Activated T-cell treated with anti-CD3 and anti-CD28 coated beads, Interleukin-2, amount 50 U/mL, for 72 hours (primary cell): Measurements from ENCODE around the gene UTP4. TPM values are rescaled to one million over a fixed set of nuclear protein-coding genes. Genes with fewer than 3 reads are reported as not detected.
A peak's percentile ranks its signal among the peaks of the same experiment; 100 is the strongest.

Experiments used
- ATAC-seq, 2 donors: fragments of 150-1000 bp; cut with Tn5 transposase; replicated peaks in 1 of 2; 2 replicates each; pipeline ENCODE4 v1.10.0; 2021; ENCODE audit warnings: moderate library complexity in 2 of 2, mild to moderate bottlenecking in 1 of 2
- DNase-seq, 2 donors: peaks; one replicate each; pipeline ENCODE4 v3.0.0; 2021 to 2022; ENCODE audit warnings: mixed read lengths in 1 of 2
- H3K27ac Mint-ChIP-seq: one replicate; pipeline ENCODE4 v1.8.0; 2022; ENCODE audit warnings: mild to moderate bottlenecking, moderate library complexity, mixed read lengths
- H3K27me3 Mint-ChIP-seq: one replicate; pipeline ENCODE4 v1.8.0; 2022; ENCODE audit warnings: low read depth, mixed read lengths
- H3K36me3 Mint-ChIP-seq, 2 donors: one replicate each; pipeline ENCODE4 v1.8.0; 2022; ENCODE audit warnings: mixed read lengths in 2 of 2, mild to moderate bottlenecking in 1 of 2; ENCODE audit not compliant: insufficient read depth in 2 of 2
- H3K4me1 Mint-ChIP-seq: one replicate; pipeline ENCODE4 v1.8.0; 2022; ENCODE audit warnings: low read depth, mixed read lengths
- H3K4me3 Mint-ChIP-seq, 2 donors: one replicate each; pipeline ENCODE4 v1.8.0; 2022; ENCODE audit warnings: mild to moderate bottlenecking in 2 of 2, mixed read lengths in 2 of 2, moderate library complexity in 2 of 2
- H3K9me3 Mint-ChIP-seq, 2 donors: one replicate each; pipeline ENCODE4 v1.8.0; 2022; ENCODE audit warnings: mixed read lengths in 2 of 2
- total RNA-seq, 2 donors: library from RNA; stranded (reverse); gene quantifications; one replicate each; pipeline ENCODE4 v1.2.3, GENCODE V29; 2022

UTP4 gene
- total RNA-seq = 100 to 1,000 TPM in 1 of 2 donors, 10 to 100 TPM in 1; 81.7 to 112 TPM

DNA sequence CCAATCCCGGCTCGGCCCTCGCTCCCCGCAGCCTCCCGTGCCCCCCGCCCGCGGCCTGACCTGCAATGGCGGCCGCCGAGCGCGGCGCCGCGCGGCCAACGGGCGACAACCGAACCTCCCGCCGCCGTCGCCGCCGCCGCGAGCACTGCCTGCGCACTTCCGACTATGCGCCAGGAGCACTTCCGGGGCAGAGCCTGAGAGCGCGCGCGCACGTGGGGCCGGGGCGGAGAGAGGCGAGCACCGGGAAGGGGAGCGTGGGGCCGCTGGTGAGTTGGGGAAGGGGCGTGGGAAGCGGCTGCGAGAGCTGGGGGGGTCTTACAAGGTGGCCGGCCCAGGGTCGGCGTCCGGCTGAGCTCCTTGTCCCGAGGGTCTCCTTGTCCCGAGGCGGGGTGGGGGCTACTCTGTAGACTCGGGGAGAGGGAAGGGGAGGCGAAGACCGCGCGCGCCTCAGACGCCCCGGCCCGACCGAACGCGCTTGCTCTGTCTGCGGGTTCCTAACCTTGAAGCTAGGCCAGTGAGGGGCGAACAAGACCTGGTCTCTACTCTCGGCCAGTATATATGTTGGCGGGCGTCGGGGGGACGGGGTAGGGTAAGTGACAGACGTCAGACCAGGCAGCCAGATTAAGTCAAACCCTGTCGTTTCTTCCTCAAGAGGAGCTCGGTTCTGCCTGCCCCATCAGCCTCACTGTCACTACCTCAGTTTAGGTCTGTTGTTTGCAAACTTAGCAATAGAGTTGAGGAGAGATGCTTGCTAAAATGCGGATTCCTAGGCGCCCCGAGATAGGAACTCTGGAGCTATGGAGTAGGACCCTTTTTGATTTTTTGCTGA is at the start of gene UTP4, which contains the start of gene CHTF8:
UTP4 (plus strand) TSS at position 226 of the 829 bp plus-strand sequence. CDS start 811 bp downstream, outside the sequence.
CHTF8 (minus strand) TSS at position 165 of the 829 bp plus-strand sequence. CDS start 11,130 bp downstream, outside the sequence.
- Mint-ChIP-seq H3K4me3 (peak within 1 kb of the TSS; percentile 95 to 96), H3K9me3 (no peaks in the 10 kb centered on the region), H3K27ac (peak within 1 kb of the TSS; percentile 94), H3K4me1 (peaks cover 69% of the 10 kb centered on the region), H3K27me3 (no peaks in the 10 kb centered on the region), H3K36me3 (peaks cover 6 to 16% of the 10 kb centered on the region in 2 donors)
- peak; percentile 97 for ATAC-seq
- DNase-seq = peak; percentile 92 to 93

DNA sequence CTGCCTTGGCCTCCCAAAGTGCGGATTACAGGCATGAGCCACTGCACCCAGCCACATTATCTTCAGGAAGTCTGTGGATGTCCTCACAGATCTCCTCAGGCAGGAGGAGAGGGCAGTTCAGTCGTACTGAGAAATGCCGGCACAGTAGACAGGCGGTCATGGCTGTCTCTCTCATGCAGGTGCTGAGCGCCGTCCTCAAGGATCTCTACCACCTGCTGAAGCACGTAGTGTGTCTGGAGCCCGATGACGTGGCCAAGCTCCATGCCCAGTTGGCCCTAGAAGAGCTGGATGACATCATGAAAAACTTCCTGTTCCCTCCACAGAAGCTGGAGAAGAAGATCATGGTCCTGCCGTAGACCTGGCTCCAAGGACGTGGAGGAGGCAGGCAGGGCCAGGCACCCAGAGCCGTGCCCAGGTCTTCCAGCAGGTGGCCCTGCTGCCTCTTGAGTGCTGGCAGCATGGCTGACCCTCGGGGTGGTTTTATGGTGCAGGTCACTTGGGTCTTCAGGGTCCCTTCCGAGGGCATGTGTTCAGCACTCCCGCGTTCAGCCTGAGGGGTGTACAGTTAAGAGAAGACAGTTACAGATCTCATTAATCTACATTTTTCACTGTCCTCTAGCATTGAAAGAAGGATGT is 49.0 kb upstream of the UTP4 start:
- Mint-ChIP-seq H3K27me3 (no peaks in the 10 kb centered on the region), H3K4me3 (no peak overlapping the region), H3K36me3 (peaks cover 0 to 3% of the 10 kb centered on the region in 2 donors), H3K9me3 (no peaks in the 10 kb centered on the region), H3K27ac (no peak overlapping the region), H3K4me1 (peaks cover 3% of the 10 kb centered on the region)
- ATAC-seq = no peak
- DNase-seq = no peak

DNA sequence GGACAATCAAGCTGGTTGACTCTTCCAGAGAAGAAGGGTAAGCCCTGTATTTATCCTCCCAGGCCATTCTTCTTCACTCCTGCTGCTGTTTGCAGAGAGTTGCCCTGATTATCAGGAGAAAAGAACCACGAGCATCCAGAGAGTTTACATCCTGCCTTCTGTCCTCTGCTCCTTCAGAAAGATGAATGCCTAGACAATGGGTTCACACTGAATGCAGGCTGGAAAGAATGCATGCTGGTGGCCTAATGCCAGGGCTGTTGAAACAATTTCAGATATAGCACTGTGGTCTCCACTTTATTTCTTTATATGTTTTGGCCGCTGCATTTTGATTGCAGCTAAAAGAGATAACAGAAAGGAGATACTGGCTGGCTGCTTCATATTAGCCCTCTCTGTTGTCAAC is 48.2 kb upstream of the UTP4 start:
- Mint-ChIP-seq H3K9me3 (no peaks in the 10 kb centered on the region), H3K4me3 (no peak overlapping the region), H3K27ac (no peak overlapping the region), H3K36me3 (peaks cover 0 to 3% of the 10 kb centered on the region in 2 donors), H3K27me3 (no peaks in the 10 kb centered on the region), H3K4me1 (peaks cover 12% of the 10 kb centered on the region)
- DNase-seq (no peak), ATAC-seq (no peak)

DNA sequence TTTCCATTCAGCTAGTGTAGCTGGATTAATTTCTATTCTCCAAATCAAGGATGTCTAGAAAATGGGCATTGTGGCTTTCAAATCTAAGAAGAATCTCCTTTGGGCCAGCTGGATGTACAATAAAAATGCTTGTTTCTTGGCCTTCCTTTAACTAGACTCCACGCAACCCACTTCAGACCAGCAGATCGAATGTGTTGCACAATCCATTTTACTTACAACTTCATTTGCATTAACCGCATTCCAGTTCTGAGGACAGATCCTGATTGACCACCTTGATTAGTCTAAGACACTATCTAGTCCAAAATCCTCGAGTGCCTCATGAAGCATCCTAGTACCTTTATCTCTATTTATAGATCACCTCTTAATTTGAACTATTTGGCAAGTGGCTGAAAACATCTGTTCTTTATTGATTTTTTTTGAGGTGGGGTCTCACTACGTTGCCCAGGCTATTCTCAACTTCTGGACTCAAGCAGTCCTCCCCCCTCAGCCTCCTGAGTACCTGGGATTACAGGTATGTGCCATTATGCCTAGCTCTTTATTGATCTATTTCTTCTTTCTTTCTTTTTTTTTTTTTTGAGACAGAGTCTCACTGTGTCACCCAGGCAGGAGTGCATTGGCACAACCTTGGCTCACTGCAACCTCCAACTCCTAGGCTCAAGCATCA is 47.3 kb upstream of the UTP4 start:
- H3K9me3 Mint-ChIP-seq = no peaks in the 10 kb centered on the region
- H3K27ac Mint-ChIP-seq = no peak overlapping the region
- ATAC-seq = no peak
- peaks cover 0 to 3% of the 10 kb centered on the region in 2 donors for H3K36me3 Mint-ChIP-seq
- H3K4me1 Mint-ChIP-seq = peaks cover 16% of the 10 kb centered on the region
- H3K27me3 Mint-ChIP-seq = no peaks in the 10 kb centered on the region
- no peak overlapping the region for H3K4me3 Mint-ChIP-seq
- no peak for DNase-seq

DNA sequence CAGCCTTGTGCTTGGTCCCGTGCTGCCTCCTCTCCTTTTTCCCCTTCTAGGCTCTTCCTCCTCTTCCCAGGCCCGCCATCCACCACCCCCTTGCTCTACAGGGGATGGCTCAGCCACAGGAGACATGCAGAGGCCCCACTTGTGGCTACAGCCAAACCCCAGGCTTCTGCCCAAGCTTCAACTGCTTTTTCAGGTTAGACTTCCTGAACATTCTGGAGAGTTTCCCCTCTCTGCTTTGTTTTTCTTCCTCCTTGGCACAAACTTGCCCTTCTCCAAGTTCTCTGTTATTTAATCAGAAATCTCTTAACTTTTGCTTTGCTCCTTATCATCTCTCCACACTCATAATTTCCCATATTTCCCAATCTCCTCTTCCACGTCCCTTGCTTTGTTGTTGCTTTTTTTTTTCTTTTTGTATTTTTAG is 45.3 kb upstream of the UTP4 start:
- H3K9me3 Mint-ChIP-seq = no peaks in the 10 kb centered on the region
- H3K27me3 Mint-ChIP-seq = no peaks in the 10 kb centered on the region
- DNase-seq (no peak), ATAC-seq (no peak)
- peaks cover 16% of the 10 kb centered on the region for H3K4me1 Mint-ChIP-seq
- no peak overlapping the region for H3K4me3 Mint-ChIP-seq
- H3K36me3 Mint-ChIP-seq = peaks cover 0 to 3% of the 10 kb centered on the region in 2 donors
- H3K27ac Mint-ChIP-seq = no peak overlapping the region

DNA sequence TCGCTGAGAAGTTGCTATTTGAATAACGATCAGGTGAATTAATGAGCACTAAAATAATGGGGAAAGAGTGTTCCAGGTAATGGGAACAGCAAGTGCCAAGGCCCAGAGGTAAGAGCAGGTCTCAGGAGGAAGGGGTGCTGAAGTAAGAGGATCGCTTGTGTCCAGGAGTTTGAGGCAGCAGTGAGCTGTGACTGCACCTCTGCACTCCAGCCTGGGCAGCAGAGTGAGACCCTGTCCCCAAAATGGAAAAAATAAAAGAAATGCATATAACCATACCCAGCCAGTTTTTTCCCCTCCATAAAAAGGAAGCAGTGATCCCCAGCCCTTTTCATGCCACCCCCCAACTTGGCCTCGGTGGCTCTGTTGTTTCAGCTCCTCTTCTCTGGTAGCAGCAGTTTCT is 43.8 kb upstream of the UTP4 start:
- no peak overlapping the region for H3K27ac Mint-ChIP-seq
- no peaks in the 10 kb centered on the region for H3K9me3 Mint-ChIP-seq
- no peaks in the 10 kb centered on the region for H3K27me3 Mint-ChIP-seq
- DNase-seq = no peak
- ATAC-seq = no peak
- no peak overlapping the region for H3K4me3 Mint-ChIP-seq
- H3K4me1 Mint-ChIP-seq = peaks cover 16% of the 10 kb centered on the region
- H3K36me3 Mint-ChIP-seq = peaks cover 0 to 3% of the 10 kb centered on the region in 2 donors

DNA sequence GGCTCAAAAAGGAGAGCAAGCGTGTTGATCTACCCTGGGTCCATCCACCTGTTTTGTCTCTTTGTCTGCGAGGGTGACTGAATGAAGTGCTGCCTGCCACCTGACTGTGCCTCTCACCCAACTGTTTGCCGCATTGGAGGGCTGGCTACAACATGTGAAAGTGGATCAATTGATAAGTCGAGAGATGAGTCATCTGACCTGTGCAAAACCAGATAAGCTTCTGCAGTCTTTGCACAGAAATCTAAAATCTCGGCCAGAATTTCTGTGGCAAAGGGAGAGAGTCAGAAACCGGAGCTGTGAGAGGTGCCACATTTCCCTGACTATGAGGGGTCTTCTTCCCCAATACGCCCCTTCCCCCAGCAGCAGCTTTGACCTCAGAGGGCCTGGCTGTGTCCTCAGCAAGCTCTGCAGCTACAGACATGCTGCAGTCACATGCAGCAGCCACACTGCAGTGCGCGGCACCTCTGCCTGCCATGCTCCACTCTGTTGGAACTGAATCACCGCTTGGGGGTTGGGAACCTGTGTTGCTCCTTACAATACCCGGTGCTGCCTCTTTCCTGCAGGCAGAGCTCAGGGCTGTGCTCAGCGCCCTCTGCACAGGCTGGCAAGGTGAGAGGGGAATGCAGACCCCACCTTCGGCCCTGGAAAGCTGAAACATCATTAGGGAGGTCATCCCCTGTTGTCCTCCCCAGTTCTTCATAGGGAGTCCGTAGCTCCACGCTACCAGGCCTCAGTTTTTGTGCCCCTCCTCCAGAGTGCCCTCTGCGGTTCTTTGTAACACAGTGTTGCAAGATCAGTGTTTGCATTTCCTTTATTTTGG is 43.1 kb upstream of the UTP4 start:
- DNase-seq (peak; percentile 34 to 39), ATAC-seq (peak; percentile 86 to 89)
- Mint-ChIP-seq H3K4me1 (peaks cover 16% of the 10 kb centered on the region), H3K27me3 (no peaks in the 10 kb centered on the region), H3K36me3 (peaks cover 0 to 3% of the 10 kb centered on the region in 2 donors), H3K4me3 (no peak overlapping the region), H3K27ac (no peak overlapping the region), H3K9me3 (no peaks in the 10 kb centered on the region)

DNA sequence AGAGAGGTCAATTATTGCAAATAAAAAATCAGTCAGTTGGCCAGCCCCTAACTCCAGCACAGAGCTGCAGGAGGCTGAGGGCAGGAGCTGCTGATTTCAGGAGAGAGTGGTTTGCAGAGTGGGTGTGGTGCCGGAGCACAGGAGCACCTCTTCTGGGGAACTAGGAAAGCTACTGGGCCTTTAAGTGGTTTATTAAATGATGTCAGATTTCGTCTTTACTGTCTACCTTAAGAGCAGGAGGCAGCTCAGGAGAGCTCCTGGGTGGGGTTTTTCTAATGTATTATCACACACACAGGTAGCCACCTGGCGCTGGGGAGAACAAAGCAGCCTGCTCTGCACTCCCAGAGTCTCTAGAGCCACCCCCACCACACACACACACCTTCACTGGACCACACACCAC is 38.5 kb upstream of the UTP4 start:
- Mint-ChIP-seq H3K27ac (no peak overlapping the region), H3K4me1 (peaks cover 7% of the 10 kb centered on the region), H3K4me3 (no peak overlapping the region), H3K36me3 (no peaks in the 10 kb centered on the region), H3K9me3 (no peaks in the 10 kb centered on the region), H3K27me3 (no peaks in the 10 kb centered on the region)
- no peak for ATAC-seq
- DNase-seq = no peak

DNA sequence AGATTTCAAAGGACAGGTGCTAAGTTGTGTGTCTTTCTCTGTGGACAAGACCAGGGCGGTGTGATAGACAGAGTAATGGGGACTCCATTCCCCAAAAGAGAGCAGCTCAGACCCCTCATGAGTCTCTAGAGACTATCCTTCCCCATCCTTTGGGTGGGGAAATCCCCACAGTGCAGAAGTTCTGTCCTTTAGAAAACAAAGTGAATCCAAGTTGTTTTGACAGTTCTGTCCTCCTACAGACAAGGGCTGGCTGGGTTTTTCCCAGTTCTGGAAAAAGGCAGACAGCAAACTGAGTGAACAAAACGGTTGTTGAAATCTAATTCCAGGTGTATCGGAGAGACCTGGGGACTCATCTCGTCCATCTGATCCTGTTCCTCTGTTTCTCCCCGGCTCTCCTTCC is 37.9 kb upstream of the UTP4 start:
- Mint-ChIP-seq H3K36me3 (no peaks in the 10 kb centered on the region), H3K4me1 (peaks cover 2% of the 10 kb centered on the region), H3K27ac (no peak overlapping the region), H3K9me3 (no peaks in the 10 kb centered on the region), H3K27me3 (no peaks in the 10 kb centered on the region), H3K4me3 (no peak overlapping the region)
- no peak for DNase-seq
- ATAC-seq = no peak

DNA sequence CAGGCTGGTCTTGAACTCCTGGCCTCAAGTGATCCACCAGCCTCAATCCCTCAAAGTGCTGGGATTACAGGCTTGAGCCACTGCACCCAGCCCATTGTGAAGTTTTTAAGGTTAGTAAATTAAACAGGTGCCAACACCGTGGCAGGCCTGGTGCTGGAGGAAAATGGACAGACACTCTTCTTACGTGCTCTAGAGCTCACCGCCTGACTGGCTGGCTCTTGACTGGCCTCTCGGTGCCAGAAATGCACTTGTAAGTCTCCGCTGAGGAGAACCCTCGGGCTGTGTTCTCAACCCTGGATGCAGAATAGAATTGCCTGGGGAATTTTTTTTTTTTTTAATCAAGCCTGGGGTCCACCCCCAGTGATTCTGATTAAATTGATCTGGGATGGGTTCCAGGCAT is 37.3 kb upstream of the UTP4 start:
- Mint-ChIP-seq H3K9me3 (no peaks in the 10 kb centered on the region), H3K27ac (no peak overlapping the region), H3K4me3 (no peak overlapping the region), H3K27me3 (no peaks in the 10 kb centered on the region), H3K36me3 (no peaks in the 10 kb centered on the region), H3K4me1 (no peaks in the 10 kb centered on the region)
- no peak for DNase-seq
- ATAC-seq = no peak

DNA sequence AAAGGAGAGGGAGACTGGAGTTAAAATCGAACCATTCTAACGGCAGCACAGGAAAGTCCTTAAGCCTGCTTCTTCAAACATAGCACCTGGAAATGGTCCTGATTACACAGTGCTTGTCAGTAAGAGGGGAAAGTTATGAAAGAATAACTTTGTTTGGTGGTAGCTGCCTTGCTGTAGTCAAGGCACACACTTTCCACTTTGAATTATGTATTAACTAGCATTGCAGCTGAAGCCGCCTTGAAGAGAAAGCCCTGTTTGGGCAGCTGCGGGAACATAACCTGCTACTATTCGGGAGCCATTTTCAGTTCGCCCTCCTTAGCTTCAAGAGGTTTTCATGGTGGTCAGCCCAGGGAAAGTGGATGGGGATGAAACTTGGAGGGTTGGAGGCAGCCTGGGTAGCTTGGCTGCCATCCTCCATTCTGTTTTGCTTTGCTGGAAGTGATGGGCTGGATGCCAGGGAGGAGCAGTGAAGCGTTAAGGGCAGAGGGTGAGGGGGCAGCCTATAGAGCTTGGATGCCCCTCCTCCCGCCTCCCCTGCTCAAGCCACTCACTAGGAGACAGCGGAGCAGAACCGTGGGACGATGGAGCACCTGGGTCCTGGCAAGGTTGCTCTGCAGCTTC is 32.3 kb upstream of the UTP4 start:
- H3K9me3 Mint-ChIP-seq = no peaks in the 10 kb centered on the region
- H3K4me1 Mint-ChIP-seq = peaks cover under 1% of the 10 kb centered on the region
- H3K27me3 Mint-ChIP-seq = peaks cover 18% of the 10 kb centered on the region
- no peak for DNase-seq
- no peak overlapping the region for H3K4me3 Mint-ChIP-seq
- no peak overlapping the region for H3K27ac Mint-ChIP-seq
- no peak for ATAC-seq
- no peaks in the 10 kb centered on the region for H3K36me3 Mint-ChIP-seq
